ENCODE results near the gene PGAM2.

PGAM2 gene

GRCh38 chr7:44102846-44103565 lies 37.6 kb upstream of the PGAM2 start:
- Histone ChIP-seq H3K79me2 (ENCODE audit: control insufficient read depth, insufficient read depth, low read length, unreplicated experiment) (peaks cover 11% of the 10 kb centered on the region), H2AFZ (ENCODE audit: low read length, unreplicated experiment) (no peak overlapping the region), H3K4me1 (ENCODE audit: control insufficient read depth, insufficient read depth, low read length, unreplicated experiment) (peaks cover 46% of the 10 kb centered on the region), H3K4me3 (ENCODE audit: low read depth, low read length) (no peak overlapping the region), H3K27me3 (ENCODE audit: insufficient read depth, low read length) (no peaks in the 10 kb centered on the region), H3K27ac (ENCODE audit: low read depth, low read length) (peak overlapping the region; percentile 77), H3K36me3 (ENCODE audit: insufficient read depth, low read length) (no peaks in the 10 kb centered on the region)

GRCh38 chr7:44101966-44102845 lies 36.8 kb upstream of the PGAM2 start:
- no peak overlapping the region for H2AFZ ChIP-seq (ENCODE audit: low read length, unreplicated experiment)
- H3K27me3 ChIP-seq (ENCODE audit: insufficient read depth, low read length): no peaks in the 10 kb centered on the region
- peaks cover 46% of the 10 kb centered on the region for H3K4me1 ChIP-seq (ENCODE audit: control insufficient read depth, insufficient read depth, low read length, unreplicated experiment)
- no peak overlapping the region for H3K4me3 ChIP-seq (ENCODE audit: low read depth, low read length)
- no peaks in the 10 kb centered on the region for H3K36me3 ChIP-seq (ENCODE audit: insufficient read depth, low read length)
- H3K79me2 ChIP-seq (ENCODE audit: control insufficient read depth, insufficient read depth, low read length, unreplicated experiment): peaks cover 11% of the 10 kb centered on the region
- peak overlapping the region; percentile 77 for H3K27ac ChIP-seq (ENCODE audit: low read depth, low read length)

GRCh38 chr7:44101303-44101965 lies 36.1 kb upstream of the PGAM2 start:
- Histone ChIP-seq H3K79me2 (ENCODE audit: control insufficient read depth, insufficient read depth, low read length, unreplicated experiment) (peaks cover 7% of the 10 kb centered on the region), H3K27ac (ENCODE audit: low read depth, low read length) (peak overlapping the region; percentile 77), H2AFZ (ENCODE audit: low read length, unreplicated experiment) (no peak overlapping the region), H3K36me3 (ENCODE audit: insufficient read depth, low read length) (no peaks in the 10 kb centered on the region), H3K27me3 (ENCODE audit: insufficient read depth, low read length) (no peaks in the 10 kb centered on the region), H3K4me1 (ENCODE audit: control insufficient read depth, insufficient read depth, low read length, unreplicated experiment) (peaks cover 42% of the 10 kb centered on the region), H3K4me3 (ENCODE audit: low read depth, low read length) (no peak overlapping the region)

- H2AFZ ChIP-seq (ENCODE audit: low read length, unreplicated experiment): peak overlapping the region; percentile 95
- H3K4me3 ChIP-seq (ENCODE audit: low read depth, low read length): no peak overlapping the region
- H3K27me3 ChIP-seq (ENCODE audit: insufficient read depth, low read length): no peaks in the 10 kb centered on the region
- H3K4me1 ChIP-seq (ENCODE audit: control insufficient read depth, insufficient read depth, low read length, unreplicated experiment): peaks cover 34% of the 10 kb centered on the region
- no peaks in the 10 kb centered on the region for H3K36me3 ChIP-seq (ENCODE audit: insufficient read depth, low read length)
- peak overlapping the region; percentile 77 for H3K27ac ChIP-seq (ENCODE audit: low read depth, low read length)
- peaks cover 3% of the 10 kb centered on the region for H3K79me2 ChIP-seq (ENCODE audit: control insufficient read depth, insufficient read depth, low read length, unreplicated experiment)
Measured at GRCh38 chr7:44100458-44101302, 35.3 kb upstream of the PGAM2 start.

- H2AFZ ChIP-seq (ENCODE audit: low read length, unreplicated experiment): no peak overlapping the region
- no peaks in the 10 kb centered on the region for H3K36me3 ChIP-seq (ENCODE audit: insufficient read depth, low read length)
- H3K79me2 ChIP-seq (ENCODE audit: control insufficient read depth, insufficient read depth, low read length, unreplicated experiment): no peaks in the 10 kb centered on the region
- peaks cover 24% of the 10 kb centered on the region for H3K4me1 ChIP-seq (ENCODE audit: control insufficient read depth, insufficient read depth, low read length, unreplicated experiment)
- H3K27ac ChIP-seq (ENCODE audit: low read depth, low read length): no peak overlapping the region
- H3K4me3 ChIP-seq (ENCODE audit: low read depth, low read length): no peak overlapping the region
- no peaks in the 10 kb centered on the region for H3K27me3 ChIP-seq (ENCODE audit: insufficient read depth, low read length)
Measured at GRCh38 chr7:44099669-44100068, 34.3 kb upstream of the PGAM2 start.

- Histone ChIP-seq H3K4me3 (ENCODE audit: low read depth, low read length) (no peak overlapping the region), H2AFZ (ENCODE audit: low read length, unreplicated experiment) (no peak overlapping the region), H3K27me3 (ENCODE audit: insufficient read depth, low read length) (no peaks in the 10 kb centered on the region), H3K36me3 (ENCODE audit: insufficient read depth, low read length) (no peaks in the 10 kb centered on the region), H3K27ac (ENCODE audit: low read depth, low read length) (no peak overlapping the region), H3K79me2 (ENCODE audit: control insufficient read depth, insufficient read depth, low read length, unreplicated experiment) (no peaks in the 10 kb centered on the region), H3K4me1 (ENCODE audit: control insufficient read depth, insufficient read depth, low read length, unreplicated experiment) (peaks cover 24% of the 10 kb centered on the region)
Measured at GRCh38 chr7:44098092-44099068, 33.0 kb upstream of the PGAM2 start.

GRCh38 chr7:44097064-44097932 lies 31.9 kb upstream of the PGAM2 start:
- no peak overlapping the region for H2AFZ ChIP-seq (ENCODE audit: low read length, unreplicated experiment)

GRCh38 chr7:44096326-44096881 lies 31.0 kb upstream of the PGAM2 start:
- H3K27ac ChIP-seq (ENCODE audit: low read depth, low read length): no peak overlapping the region
- H3K4me1 ChIP-seq (ENCODE audit: control insufficient read depth, insufficient read depth, low read length, unreplicated experiment): peaks cover 9% of the 10 kb centered on the region
- H2AFZ ChIP-seq (ENCODE audit: low read length, unreplicated experiment): no peak overlapping the region
- H3K4me3 ChIP-seq (ENCODE audit: low read depth, low read length): no peak overlapping the region
- H3K27me3 ChIP-seq (ENCODE audit: insufficient read depth, low read length): no peaks in the 10 kb centered on the region
- H3K36me3 ChIP-seq (ENCODE audit: insufficient read depth, low read length): no peaks in the 10 kb centered on the region
- no peaks in the 10 kb centered on the region for H3K79me2 ChIP-seq (ENCODE audit: control insufficient read depth, insufficient read depth, low read length, unreplicated experiment)

More at GRCh38 chr7:44097064-44097932, 31.9 kb upstream of the PGAM2 start:
- no peaks in the 10 kb centered on the region for H3K36me3 ChIP-seq (ENCODE audit: insufficient read depth, low read length)
- no peak overlapping the region for H3K27ac ChIP-seq (ENCODE audit: low read depth, low read length)
- H3K27me3 ChIP-seq (ENCODE audit: insufficient read depth, low read length): no peaks in the 10 kb centered on the region
- H3K4me1 ChIP-seq (ENCODE audit: control insufficient read depth, insufficient read depth, low read length, unreplicated experiment): peaks cover 15% of the 10 kb centered on the region
- H3K79me2 ChIP-seq (ENCODE audit: control insufficient read depth, insufficient read depth, low read length, unreplicated experiment): no peaks in the 10 kb centered on the region
- H3K4me3 ChIP-seq (ENCODE audit: low read depth, low read length): no peak overlapping the region
